VCaP (cell line): ENCODE data around the gene NOS2.
"Not testable (repeated sequence)": the region's sequence is repeated elsewhere in the genome, so short reads cannot be mapped to it uniquely, and the experiment has no call there.

Experiments
- H3K27ac ChIP-seq: fragments of 450-650 bp; 2 replicates; pipeline ENCODE4 v1.5.1; 2017
- CTCF ChIP-seq: fragments of 450-650 bp; conservative IDR thresholded peaks from 2 replicates; pipeline ENCODE4 v1.5.1; 2017; ENCODE audit warnings: mild to moderate bottlenecking, moderate library complexity

NOS2 gene

GRCh38 chr17:27836651-27837050, 36.3 kb upstream of the NOS2 start:
- no peak for TF ChIP-seq CTCF
- H3K27ac ChIP-seq, result no peak overlapping the region

GRCh38 chr17:27834571-27834970, 34.2 kb upstream of the NOS2 start:
- TF ChIP-seq CTCF, result no peak
- H3K27ac ChIP-seq, result no peak overlapping the region

- no peak for TF ChIP-seq CTCF
- H3K27ac ChIP-seq, result no peak overlapping the region
Measured at GRCh38 chr17:27832831-27833230, 32.5 kb upstream of the NOS2 start.

GRCh38 chr17:27829888-27830287, 29.6 kb upstream of the NOS2 start:
- H3K27ac ChIP-seq, result not testable (repeated sequence)

GRCh38 chr17:27829143-27829711, 28.9 kb upstream of the NOS2 start:
- H3K27ac ChIP-seq, result not testable (repeated sequence)

GRCh38 chr17:27825459-27825858, 25.1 kb upstream of the NOS2 start:
- H3K27ac ChIP-seq, result no peak overlapping the region
- TF ChIP-seq CTCF, result no peak

GRCh38 chr17:27824745-27825144, 24.4 kb upstream of the NOS2 start:
- no peak for TF ChIP-seq CTCF
- H3K27ac ChIP-seq, result no peak overlapping the region

GRCh38 chr17:27824176-27824715, 23.9 kb upstream of the NOS2 start:
- no peak overlapping the region for H3K27ac ChIP-seq
- TF ChIP-seq CTCF, result no peak

- H3K27ac ChIP-seq, result not testable (repeated sequence)
Measured at GRCh38 chr17:27822108-27822507, 21.8 kb upstream of the NOS2 start.
